GM10248 (cell line): Measurements from ENCODE around the gene AMN.

Experiments used
- CTCF ChIA-PET: fragments of 300-600 bp; sonication (Branson Sonifier 250); formaldehyde crosslinking; extraction: SDS; loops from one replicate; lab custom pipeline; 2021; ENCODE audit warnings: antibody characterized with exemption; lab: Yijun Ruan, JAX
- POLR2A ChIA-PET: fragments of 350-650 bp; sonication (Branson Sonifier 250); formaldehyde crosslinking; extraction: SDS; loops from one replicate; lab custom pipeline; 2020; ENCODE audit warnings: antibody characterized with exemption; lab: Yijun Ruan, JAX
- DNase-seq: peaks from one replicate; pipeline ENCODE4 v3.0.0; 2012; ENCODE audit errors: extremely low spot score
- TF ChIP-seq, protein P1 (sequence below): IDR thresholded peaks from 2 replicates; pipeline ENCODE4 v1.5.1; 2012; ENCODE audit warnings: mild to moderate bottlenecking, low read depth; ENCODE audit errors: extremely low read depth, missing control alignments, control extremely low read depth

Gene AMN

GRCh38 chr14:102902523-102903247 lies 19.8 kb upstream of the AMN start:
- DNase-seq, result no peak
- CTCF ChIA-PET, result interaction anchor here (3.5 kb wide), 1 partner anchor 208 kb away, joined by 24 read pairs; no protein-coding TSS in a partner anchor
- POLR2A ChIA-PET, result interaction anchor here (0.5 to 0.8 kb wide), 3 partner anchors 10 to 488 kb away, joined by 3 to 9 read pairs (median 6); no protein-coding TSS in a partner anchor
- TF ChIP-seq, protein P1, sequence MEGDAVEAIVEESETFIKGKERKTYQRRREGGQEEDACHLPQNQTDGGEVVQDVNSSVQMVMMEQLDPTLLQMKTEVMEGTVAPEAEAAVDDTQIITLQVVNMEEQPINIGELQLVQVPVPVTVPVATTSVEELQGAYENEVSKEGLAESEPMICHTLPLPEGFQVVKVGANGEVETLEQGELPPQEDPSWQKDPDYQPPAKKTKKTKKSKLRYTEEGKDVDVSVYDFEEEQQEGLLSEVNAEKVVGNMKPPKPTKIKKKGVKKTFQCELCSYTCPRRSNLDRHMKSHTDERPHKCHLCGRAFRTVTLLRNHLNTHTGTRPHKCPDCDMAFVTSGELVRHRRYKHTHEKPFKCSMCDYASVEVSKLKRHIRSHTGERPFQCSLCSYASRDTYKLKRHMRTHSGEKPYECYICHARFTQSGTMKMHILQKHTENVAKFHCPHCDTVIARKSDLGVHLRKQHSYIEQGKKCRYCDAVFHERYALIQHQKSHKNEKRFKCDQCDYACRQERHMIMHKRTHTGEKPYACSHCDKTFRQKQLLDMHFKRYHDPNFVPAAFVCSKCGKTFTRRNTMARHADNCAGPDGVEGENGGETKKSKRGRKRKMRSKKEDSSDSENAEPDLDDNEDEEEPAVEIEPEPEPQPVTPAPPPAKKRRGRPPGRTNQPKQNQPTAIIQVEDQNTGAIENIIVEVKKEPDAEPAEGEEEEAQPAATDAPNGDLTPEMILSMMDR, result no peak

- ChIA-PET POLR2A (interaction anchor here (0.5 to 0.8 kb wide), 2 partner anchors 94 to 488 kb away, joined by 6 to 9 read pairs; no protein-coding TSS in a partner anchor), CTCF (interaction anchor here (3.5 kb wide), 1 partner anchor 209 kb away, joined by 24 read pairs; no protein-coding TSS in a partner anchor)
- TF ChIP-seq, protein P1, result no peak
- no peak for DNase-seq
Observed at GRCh38 chr14:102903248-102903888, 19.1 kb upstream of the AMN start.

- POLR2A ChIA-PET, result no interaction called here
- no peak for DNase-seq
- TF ChIP-seq, protein P1, result no peak
- CTCF ChIA-PET, result interaction anchor here (3.5 kb wide), 1 partner anchor 209 kb away, joined by 24 read pairs; no protein-coding TSS in a partner anchor
Observed at GRCh38 chr14:102903889-102904512, 18.5 kb upstream of the AMN start.

- ChIA-PET CTCF (no interaction called here), POLR2A (no interaction called here)
- no peak for DNase-seq
- TF ChIP-seq, protein P1, result no peak
Observed at GRCh38 chr14:102905116-102906108, 17.1 kb upstream of the AMN start.

DNA sequence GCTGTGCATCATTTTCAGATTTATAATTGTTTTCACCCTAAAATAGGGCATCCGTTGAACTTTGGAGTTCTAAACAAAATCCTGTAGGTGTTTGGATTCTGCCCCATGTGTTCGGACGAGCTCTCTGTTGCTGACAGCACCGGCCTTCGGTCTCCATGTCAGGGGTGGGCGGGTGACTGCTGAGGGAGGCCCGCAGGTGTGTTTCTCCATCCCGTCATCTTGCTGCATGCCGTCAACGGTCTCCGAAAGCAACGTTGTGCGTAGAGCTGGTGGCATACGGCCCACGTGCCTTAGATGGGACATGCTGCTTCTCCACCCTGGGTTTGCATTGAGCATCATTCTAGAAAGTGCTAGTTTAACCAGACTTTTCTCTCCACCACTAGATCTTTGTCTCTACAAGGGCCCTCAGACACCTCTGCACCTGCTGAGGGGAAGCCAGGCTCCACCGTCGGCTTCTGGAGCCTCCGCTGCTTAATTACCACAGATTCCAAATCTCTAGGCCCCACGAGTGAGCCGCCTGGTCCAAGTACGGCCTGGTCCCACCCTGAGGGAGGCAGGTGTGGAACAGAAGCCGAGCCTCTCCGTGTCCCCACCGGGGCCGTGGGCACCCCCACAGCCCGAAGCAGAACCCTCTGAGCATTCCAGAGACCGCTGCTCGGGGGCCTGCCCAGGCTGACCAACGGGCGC lies 15.7 kb upstream of the AMN start:
- no peak for DNase-seq
- TF ChIP-seq, protein P1, result no peak
- ChIA-PET CTCF (no interaction called here), POLR2A (no interaction called here)
